HL-60 (cell line): ENCODE results near the gene TMEM143.

Source experiments
- POLR2AphosphoS5 ChIP-seq: IDR thresholded peaks from 2 replicates; pipeline ENCODE4 v1.6.1; 2012; ENCODE audit warnings: low read depth
- SPI1 ChIP-seq: IDR thresholded peaks from 2 replicates; pipeline ENCODE4 v1.6.1; 2012; ENCODE audit warnings: low read depth, mild to moderate bottlenecking, borderline replicate concordance
- TF ChIP-seq, protein P1 (sequence below): IDR thresholded peaks from 2 replicates; pipeline ENCODE4 v1.6.1; 2012; ENCODE audit warnings: low read depth; ENCODE audit not compliant: insufficient replicate concordance

DNA sequence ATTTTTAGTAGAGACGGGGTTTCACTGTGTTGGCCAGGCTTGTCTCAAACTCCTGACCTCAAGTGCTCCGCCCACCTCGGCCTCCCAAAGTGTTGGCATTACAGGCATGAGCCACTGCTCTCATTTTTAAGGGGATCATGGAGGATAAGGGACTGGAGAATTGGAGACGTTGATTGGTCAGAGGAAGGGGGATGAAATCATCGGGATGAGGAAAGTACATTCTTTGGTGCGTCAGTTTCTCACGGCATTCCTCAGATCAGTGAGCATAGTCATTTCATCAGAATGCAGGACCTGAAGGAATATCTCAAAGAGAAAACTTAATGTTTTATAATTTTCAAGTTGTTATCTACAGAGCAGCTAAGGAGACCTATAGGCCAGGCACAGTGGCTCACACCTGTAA, 79.8 kb downstream of the TMEM143 start:
- no peak for TF ChIP-seq SPI1
- TF ChIP-seq, protein P1, sequence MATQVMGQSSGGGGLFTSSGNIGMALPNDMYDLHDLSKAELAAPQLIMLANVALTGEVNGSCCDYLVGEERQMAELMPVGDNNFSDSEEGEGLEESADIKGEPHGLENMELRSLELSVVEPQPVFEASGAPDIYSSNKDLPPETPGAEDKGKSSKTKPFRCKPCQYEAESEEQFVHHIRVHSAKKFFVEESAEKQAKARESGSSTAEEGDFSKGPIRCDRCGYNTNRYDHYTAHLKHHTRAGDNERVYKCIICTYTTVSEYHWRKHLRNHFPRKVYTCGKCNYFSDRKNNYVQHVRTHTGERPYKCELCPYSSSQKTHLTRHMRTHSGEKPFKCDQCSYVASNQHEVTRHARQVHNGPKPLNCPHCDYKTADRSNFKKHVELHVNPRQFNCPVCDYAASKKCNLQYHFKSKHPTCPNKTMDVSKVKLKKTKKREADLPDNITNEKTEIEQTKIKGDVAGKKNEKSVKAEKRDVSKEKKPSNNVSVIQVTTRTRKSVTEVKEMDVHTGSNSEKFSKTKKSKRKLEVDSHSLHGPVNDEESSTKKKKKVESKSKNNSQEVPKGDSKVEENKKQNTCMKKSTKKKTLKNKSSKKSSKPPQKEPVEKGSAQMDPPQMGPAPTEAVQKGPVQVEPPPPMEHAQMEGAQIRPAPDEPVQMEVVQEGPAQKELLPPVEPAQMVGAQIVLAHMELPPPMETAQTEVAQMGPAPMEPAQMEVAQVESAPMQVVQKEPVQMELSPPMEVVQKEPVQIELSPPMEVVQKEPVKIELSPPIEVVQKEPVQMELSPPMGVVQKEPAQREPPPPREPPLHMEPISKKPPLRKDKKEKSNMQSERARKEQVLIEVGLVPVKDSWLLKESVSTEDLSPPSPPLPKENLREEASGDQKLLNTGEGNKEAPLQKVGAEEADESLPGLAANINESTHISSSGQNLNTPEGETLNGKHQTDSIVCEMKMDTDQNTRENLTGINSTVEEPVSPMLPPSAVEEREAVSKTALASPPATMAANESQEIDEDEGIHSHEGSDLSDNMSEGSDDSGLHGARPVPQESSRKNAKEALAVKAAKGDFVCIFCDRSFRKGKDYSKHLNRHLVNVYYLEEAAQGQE: no peak
- TF ChIP-seq POLR2AphosphoS5: no peak
